K562 (cell line): ENCODE measurements around the gene NR6A1. TPM values are rescaled to one million over a fixed set of nuclear protein-coding genes. Genes with fewer than 3 reads are reported as not detected.

ENCODE experiments used
- ASH1L ChIP-seq: fragments of 450-650 bp; IDR thresholded peaks from 2 replicates; pipeline ENCODE4 v1.6.1; 2018; ENCODE audit warnings: borderline replicate concordance, mild to moderate bottlenecking, low read depth; ENCODE audit not compliant: partially characterized antibody
- CC2D1A ChIP-seq: fragments of 450-650 bp; IDR thresholded peaks from 2 replicates; pipeline ENCODE4 v1.6.1; 2017; ENCODE audit warnings: mild to moderate bottlenecking
- EGR1 ChIP-seq: fragments of 450-650 bp; conservative IDR thresholded peaks from 2 replicates; pipeline ENCODE4 v1.6.1; 2017; ENCODE audit warnings: mild to moderate bottlenecking
- ETV5 ChIP-seq: sonication (generic); formaldehyde crosslinking; IDR thresholded peaks from 2 replicates; pipeline ENCODE4 v1.4.0; 2020; ENCODE audit warnings: low read depth, mild to moderate bottlenecking, missing genetic modification reagents
- FOXK1 ChIP-seq: sonication (generic); formaldehyde crosslinking; IDR thresholded peaks from 2 replicates; pipeline ENCODE4 v1.8.0; 2022; ENCODE audit warnings: missing genetic modification reagents, mild to moderate bottlenecking, borderline replicate concordance
- MAZ ChIP-seq, 2 experiments: fragments of 450-650 bp in 1 of 2; sonication (generic) in 1 of 2; formaldehyde crosslinking; IDR thresholded peaks in 1 of 2; conservative IDR thresholded peaks in 1 of 2; 2 replicates each; pipeline versions ENCODE4 v1.4.0 to v1.5.0; 2020; ENCODE audit warnings: mild to moderate bottlenecking in 1 of 2, missing genetic modification reagents in 1 of 2
- NR2C2 ChIP-seq, 2 experiments: fragments of 200-800 bp in 1 of 2; sonication (Bioruptor generic) in 1 of 2; sonication (generic) in 1 of 2; formaldehyde crosslinking in 1 of 2; IDR thresholded peaks; 2 replicates each; pipeline versions ENCODE4 v1.6.1 to v1.8.0; 2016 to 2022; ENCODE audit warnings: mild to moderate bottlenecking in 1 of 2, missing compliant biosample characterization in 1 of 2, missing genetic modification characterization in 1 of 2, missing genetic modification reagents in 1 of 2
- RBFOX2 ChIP-seq: fragments of 200-400 bp; formaldehyde crosslinking; IDR thresholded peaks from 2 replicates; pipeline ENCODE4 v1.6.1; 2017; ENCODE audit warnings: low read depth, mild to moderate bottlenecking, low read length, moderate library complexity
- SP1 ChIP-seq: sonication (generic); formaldehyde crosslinking; IDR thresholded peaks from 2 replicates; pipeline ENCODE4 v1.8.1; 2022; ENCODE audit warnings: mild to moderate bottlenecking, missing genetic modification reagents
- TCF3 ChIP-seq: sonication (generic); formaldehyde crosslinking; IDR thresholded peaks from 2 replicates; pipeline ENCODE4 v1.4.0; 2020; ENCODE audit warnings: mild to moderate bottlenecking, missing genetic modification reagents
- TOE1 ChIP-seq, 2 experiments: fragments of 450-650 bp in 1 of 2; sonication (generic) in 1 of 2; formaldehyde crosslinking in 1 of 2; IDR thresholded peaks; 2 replicates each; pipeline versions ENCODE4 v1.7.1 to v1.8.0; 2016 to 2022; ENCODE audit warnings: borderline replicate concordance in 2 of 2, mild to moderate bottlenecking in 2 of 2, antibody characterized with exemption in 1 of 2, inconsistent platforms in 1 of 2, low read depth in 1 of 2, missing genetic modification reagents in 1 of 2, moderate library complexity in 1 of 2
- U2AF2 ChIP-seq: fragments of 200-400 bp; formaldehyde crosslinking; optimal IDR thresholded peaks from 2 replicates; pipeline ENCODE3; 2017; ENCODE audit warnings: low read depth, mild to moderate bottlenecking, low read length
- XRCC5 ChIP-seq: fragments of 200-400 bp; formaldehyde crosslinking; IDR thresholded peaks from 2 replicates; pipeline ENCODE4 v1.6.1; 2017; ENCODE audit warnings: low read depth, mild to moderate bottlenecking, low read length
- ZBTB17 ChIP-seq: fragments of 450-650 bp; formaldehyde crosslinking; IDR thresholded peaks from 2 replicates; pipeline ENCODE4 v1.4.0; 2020; ENCODE audit warnings: mild to moderate bottlenecking
- ZNF124 ChIP-seq: sonication (generic); formaldehyde crosslinking; IDR thresholded peaks from 2 replicates; pipeline ENCODE4 v1.8.1; 2022; ENCODE audit warnings: missing genetic modification reagents
- ZNF589 ChIP-seq: fragments of 200-800 bp; sonication (Bioruptor generic); IDR thresholded peaks from 2 replicates; pipeline ENCODE4 v1.6.1; 2016; ENCODE audit warnings: low read depth, missing genetic modification characterization, missing compliant biosample characterization
- ZNF764 ChIP-seq: fragments of 250-450 bp; sonication (Bioruptor Pico); IDR thresholded peaks from 2 replicates; pipeline ENCODE4 v1.4.0; 2020; ENCODE audit warnings: low read depth, mild to moderate bottlenecking, moderate library complexity
- polyA plus RNA-seq, 8 experiments: library from polyadenylated mRNA; depleted of rRNA in 4 of 8; stranded (reverse) in 5 of 8; unstranded in 3 of 8; fragments of >200 nt; fragmentation: Nextera tagmentation in 2 of 8; fragmentation: Illumina TruSeq in 1 of 8; extraction: Ambion mirVana in 2 of 8; extraction: Trizol in 1 of 8; gene quantifications; 2 replicates each; pipeline versions ENCODE4 v1.2.1 to v1.2.3, GENCODE V29; 2011 to 2014; ENCODE audit warnings: inconsistent platforms in 1 of 8, missing spikeins in 1 of 8
- total RNA-seq, 7 experiments: library from RNA; depleted of rRNA in 6 of 7; stranded (reverse); fragments of >200 nt in 6 of 7; fragmentation: Illumina TruSeq in 2 of 7; extraction: Trizol in 2 of 7; gene quantifications; 2 replicates each; pipeline versions ENCODE4 v1.2.1 to v1.2.3, GENCODE V29; 2011 to 2021; ENCODE audit warnings: low replicate concordance in 1 of 7
- TF ChIP-seq, protein P1 (sequence below), 2 experiments: fragments of 450-650 bp in 1 of 2; IDR thresholded peaks; 2 replicates each; pipeline ENCODE4 v1.6.1; 2011 to 2017; ENCODE audit warnings: low read depth in 2 of 2, antibody characterized with exemption in 1 of 2, borderline replicate concordance in 1 of 2, low read length in 1 of 2, mild to moderate bottlenecking in 1 of 2, mixed read lengths in 1 of 2; ENCODE audit not compliant: control insufficient read depth in 1 of 2
- TF ChIP-seq, protein P2 (sequence below): fragments of 450-650 bp; IDR thresholded peaks from 2 replicates; pipeline ENCODE4 v1.6.1; 2016
- TF ChIP-seq, protein P3 (sequence below): fragments of 250-450 bp; sonication (Bioruptor Pico); IDR thresholded peaks from 2 replicates; pipeline ENCODE4 v1.8.0; 2022; ENCODE audit warnings: inconsistent platforms

The NR6A1 gene
- total and polyA plus RNA-seq, 9 of the 15 experiments (the other 6 are each of a cell fraction or from before 2014, with no cell fraction given): 9.7 to 55.4 (median 28.3) TPM

DNA sequence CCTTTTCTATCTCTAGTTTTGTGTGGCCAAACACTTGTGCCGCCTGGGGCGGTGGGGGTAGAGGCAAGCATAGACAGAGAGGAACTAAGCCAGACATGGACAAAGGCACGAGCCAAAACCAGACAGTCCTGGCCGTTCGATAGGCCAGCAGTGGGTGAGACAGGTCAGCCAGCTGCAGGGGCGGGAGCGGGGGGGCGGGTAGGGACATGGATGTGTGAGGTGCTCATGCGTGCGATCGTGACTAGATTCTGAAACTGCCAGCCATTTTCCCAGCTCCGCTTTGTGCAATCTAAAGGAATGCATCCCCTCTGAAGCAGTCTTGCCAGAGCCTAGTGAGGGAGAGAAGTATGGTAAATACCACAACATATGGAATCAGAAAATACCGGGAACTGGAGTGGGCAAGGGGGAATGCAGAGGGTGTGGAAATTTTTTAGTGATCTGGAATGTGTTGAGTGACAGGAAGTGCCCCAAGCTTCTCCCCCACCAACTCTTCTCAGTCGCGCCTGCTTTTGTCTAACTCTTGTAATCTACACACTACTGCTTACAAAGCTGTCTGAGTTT lies 111.9 kb downstream of the NR6A1 start (continued):
- TF ChIP-seq, protein P1, sequence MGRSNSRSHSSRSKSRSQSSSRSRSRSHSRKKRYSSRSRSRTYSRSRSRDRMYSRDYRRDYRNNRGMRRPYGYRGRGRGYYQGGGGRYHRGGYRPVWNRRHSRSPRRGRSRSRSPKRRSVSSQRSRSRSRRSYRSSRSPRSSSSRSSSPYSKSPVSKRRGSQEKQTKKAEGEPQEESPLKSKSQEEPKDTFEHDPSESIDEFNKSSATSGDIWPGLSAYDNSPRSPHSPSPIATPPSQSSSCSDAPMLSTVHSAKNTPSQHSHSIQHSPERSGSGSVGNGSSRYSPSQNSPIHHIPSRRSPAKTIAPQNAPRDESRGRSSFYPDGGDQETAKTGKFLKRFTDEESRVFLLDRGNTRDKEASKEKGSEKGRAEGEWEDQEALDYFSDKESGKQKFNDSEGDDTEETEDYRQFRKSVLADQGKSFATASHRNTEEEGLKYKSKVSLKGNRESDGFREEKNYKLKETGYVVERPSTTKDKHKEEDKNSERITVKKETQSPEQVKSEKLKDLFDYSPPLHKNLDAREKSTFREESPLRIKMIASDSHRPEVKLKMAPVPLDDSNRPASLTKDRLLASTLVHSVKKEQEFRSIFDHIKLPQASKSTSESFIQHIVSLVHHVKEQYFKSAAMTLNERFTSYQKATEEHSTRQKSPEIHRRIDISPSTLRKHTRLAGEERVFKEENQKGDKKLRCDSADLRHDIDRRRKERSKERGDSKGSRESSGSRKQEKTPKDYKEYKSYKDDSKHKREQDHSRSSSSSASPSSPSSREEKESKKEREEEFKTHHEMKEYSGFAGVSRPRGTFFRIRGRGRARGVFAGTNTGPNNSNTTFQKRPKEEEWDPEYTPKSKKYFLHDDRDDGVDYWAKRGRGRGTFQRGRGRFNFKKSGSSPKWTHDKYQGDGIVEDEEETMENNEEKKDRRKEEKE (IDR thresholded peaks at IDR 0.05; ENCODE audit: borderline replicate concordance in 1 of 2, control insufficient read depth in 1 of 2, low read depth in 2 of 2, low read length in 1 of 2): 0 out of 4 replicates have a peak, but pooled peaks of 1 of the 2 experiments have one; percentile 59
- no peak for TF ChIP-seq ZNF124
- no peak for TF ChIP-seq ZNF764 (CRISPR knock-in tag)
- TF ChIP-seq, protein P2, sequence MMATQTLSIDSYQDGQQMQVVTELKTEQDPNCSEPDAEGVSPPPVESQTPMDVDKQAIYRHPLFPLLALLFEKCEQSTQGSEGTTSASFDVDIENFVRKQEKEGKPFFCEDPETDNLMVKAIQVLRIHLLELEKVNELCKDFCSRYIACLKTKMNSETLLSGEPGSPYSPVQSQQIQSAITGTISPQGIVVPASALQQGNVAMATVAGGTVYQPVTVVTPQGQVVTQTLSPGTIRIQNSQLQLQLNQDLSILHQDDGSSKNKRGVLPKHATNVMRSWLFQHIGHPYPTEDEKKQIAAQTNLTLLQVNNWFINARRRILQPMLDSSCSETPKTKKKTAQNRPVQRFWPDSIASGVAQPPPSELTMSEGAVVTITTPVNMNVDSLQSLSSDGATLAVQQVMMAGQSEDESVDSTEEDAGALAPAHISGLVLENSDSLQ: peak; percentile 96
- TF ChIP-seq, protein P3, sequence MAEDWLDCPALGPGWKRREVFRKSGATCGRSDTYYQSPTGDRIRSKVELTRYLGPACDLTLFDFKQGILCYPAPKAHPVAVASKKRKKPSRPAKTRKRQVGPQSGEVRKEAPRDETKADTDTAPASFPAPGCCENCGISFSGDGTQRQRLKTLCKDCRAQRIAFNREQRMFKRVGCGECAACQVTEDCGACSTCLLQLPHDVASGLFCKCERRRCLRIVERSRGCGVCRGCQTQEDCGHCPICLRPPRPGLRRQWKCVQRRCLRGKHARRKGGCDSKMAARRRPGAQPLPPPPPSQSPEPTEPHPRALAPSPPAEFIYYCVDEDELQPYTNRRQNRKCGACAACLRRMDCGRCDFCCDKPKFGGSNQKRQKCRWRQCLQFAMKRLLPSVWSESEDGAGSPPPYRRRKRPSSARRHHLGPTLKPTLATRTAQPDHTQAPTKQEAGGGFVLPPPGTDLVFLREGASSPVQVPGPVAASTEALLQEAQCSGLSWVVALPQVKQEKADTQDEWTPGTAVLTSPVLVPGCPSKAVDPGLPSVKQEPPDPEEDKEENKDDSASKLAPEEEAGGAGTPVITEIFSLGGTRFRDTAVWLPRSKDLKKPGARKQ (CRISPR knock-in tag): no peak
- no peak for TF ChIP-seq NR2C2 (CRISPR knock-in tag; IDR thresholded peaks at IDR 0.05)
- peak; percentile 64; the same call in 1 of the 2 replicates for TF ChIP-seq NR2C2 (tag; IDR thresholded peaks at IDR 0.05)
- peak; percentile 75 for TF ChIP-seq TCF3 (CRISPR knock-in tag)
- peak; percentile 75 for TF ChIP-seq EGR1
- peak; percentile 65; the same call in 1 of the 2 replicates for TF ChIP-seq XRCC5
- TF ChIP-seq TOE1 (IDR thresholded peaks at IDR 0.05; ENCODE audit: borderline replicate concordance): peak; percentile 63; the same call in 1 of the 2 replicates
- no peak for TF ChIP-seq TOE1 (CRISPR knock-in tag; IDR thresholded peaks at IDR 0.05; ENCODE audit: borderline replicate concordance, low read depth)
- 0 out of 2 replicates have a peak, but pooled peaks have one; percentile 25 for TF ChIP-seq ZBTB17
- peak; percentile 49 to 61; a peak in 3 of 4 replicates for TF ChIP-seq MAZ (CRISPR knock-in tag; conservative IDR thresholded peaks at IDR 0.05 in 1 of 2, IDR thresholded peaks at IDR 0.05 in 1 of 2)
- no peak for TF ChIP-seq U2AF2
- peak; percentile 85; the same call in 1 of the 2 replicates for TF ChIP-seq ETV5 (CRISPR knock-in tag)
- TF ChIP-seq SP1: 0 out of 2 replicates have a peak, but pooled peaks have one; percentile 32
- peak; percentile 58 for TF ChIP-seq RBFOX2
- no peak for TF ChIP-seq ASH1L
- no peak for TF ChIP-seq FOXK1 (CRISPR knock-in tag)
- no peak; the same call in 1 of the 2 replicates for TF ChIP-seq CC2D1A
- no peak for TF ChIP-seq ZNF589 (CRISPR knock-in tag)
